SIG-M5 treated with dmso at 0.1 percent for 504 hours (cell line): ENCODE measurements around the gene POLR3B.

Experiments
- DNase-seq: peaks from one replicate; lab custom pipeline; 2025; ENCODE audit not compliant: unreplicated experiment; lab: John Stamatoyannopoulos, UW

POLR3B gene

GRCh38 chr12:106412563-106412962, 55.0 kb downstream of the POLR3B start:
- no peak for DNase-seq

GRCh38 chr12:106415134-106415533, 57.6 kb downstream of the POLR3B start:
- DNase-seq: no peak

GRCh38 chr12:106416273-106416672, 58.7 kb downstream of the POLR3B start:
- no peak for DNase-seq

GRCh38 chr12:106417926-106418910, 60.7 kb downstream of the POLR3B start:
- DNase-seq: no peak

- no peak for DNase-seq
Observed at GRCh38 chr12:106418970-106419369, 61.4 kb downstream of the POLR3B start.

GRCh38 chr12:106423291-106423690, 65.7 kb downstream of the POLR3B start:
- DNase-seq: no peak

- DNase-seq: no peak
Observed at GRCh38 chr12:106425061-106425702, 67.6 kb downstream of the POLR3B start.

- no peak for DNase-seq
Observed at GRCh38 chr12:106427917-106428316, 70.4 kb downstream of the POLR3B start.

- DNase-seq: no peak
Observed at GRCh38 chr12:106428384-106428783, 70.8 kb downstream of the POLR3B start.

- no peak for DNase-seq
Observed at GRCh38 chr12:106429043-106429552, 71.5 kb downstream of the POLR3B start.

GRCh38 chr12:106429636-106430035, 72.1 kb downstream of the POLR3B start:
- DNase-seq: no peak

GRCh38 chr12:106431839-106432411, 74.4 kb downstream of the POLR3B start:
- no peak for DNase-seq

- DNase-seq: no peak
Observed at GRCh38 chr12:106433055-106433454, 75.5 kb downstream of the POLR3B start.

- no peak for DNase-seq
Observed at GRCh38 chr12:106434526-106434925, 77.0 kb downstream of the POLR3B start.

- no peak for DNase-seq
Observed at GRCh38 chr12:106436164-106436563, 78.6 kb downstream of the POLR3B start.

- no peak for DNase-seq
Observed at GRCh38 chr12:106442575-106442974, 85.0 kb downstream of the POLR3B start.

- DNase-seq: no peak
Observed at GRCh38 chr12:106445053-106445452, 87.5 kb downstream of the POLR3B start.

GRCh38 chr12:106445959-106446358, 88.4 kb downstream of the POLR3B start:
- no peak for DNase-seq

GRCh38 chr12:106446419-106447092, 89.0 kb downstream of the POLR3B start:
- no peak for DNase-seq

- DNase-seq: no peak
Observed at GRCh38 chr12:106452309-106452708, 94.8 kb downstream of the POLR3B start.

GRCh38 chr12:106455111-106455510, 97.6 kb downstream of the POLR3B start:
- DNase-seq: no peak
